Spinal cord (tissue), 10 donors: ENCODE measurements around the gene TMC4. TPM values are rescaled to one million over a fixed set of nuclear protein-coding genes. Genes with fewer than 3 reads are reported as not detected.

Experiments used
- DNase-seq, 6 donors: peaks; one replicate each; pipeline versions ENCODE4 v3.0.0 to v3.0.0-alpha.2; 2013 to 2015; ENCODE audit warnings: low spot score in 6 of 6, low read depth in 4 of 6
- H3K27ac ChIP-seq: one replicate; pipeline ENCODE4 v1.5.1; 2013; ENCODE audit warnings: low read depth, low read length, control low read depth
- H3K27me3 ChIP-seq: one replicate; pipeline ENCODE4 v1.6.1; 2013; ENCODE audit warnings: low read length; ENCODE audit not compliant: control insufficient read depth, insufficient read depth
- H3K36me3 ChIP-seq: one replicate; pipeline ENCODE4 v1.6.1; 2013; ENCODE audit warnings: low read length; ENCODE audit not compliant: control insufficient read depth, insufficient read depth
- H3K4me1 ChIP-seq: one replicate; pipeline ENCODE4 v1.6.1; 2013; ENCODE audit warnings: low read length; ENCODE audit not compliant: control insufficient read depth, insufficient read depth
- H3K4me3 ChIP-seq: one replicate; pipeline ENCODE4 v1.5.1; 2013; ENCODE audit warnings: low read depth, low read length, control low read depth
- H3K9me3 ChIP-seq: one replicate; pipeline ENCODE4 v1.6.1; 2013; ENCODE audit warnings: low read length; ENCODE audit not compliant: control insufficient read depth, insufficient read depth
- WGBS: methylation state at CpG from one replicate; pipeline ENCODE4 v1.1.5; 2013; ENCODE audit warnings: missing lambda C conversion rate; ENCODE audit not compliant: insufficient coverage; 5-methylcytosine and 5-hydroxymethylcytosine counted together
- polyA plus RNA-seq, 2 donors: library from polyadenylated mRNA; unstranded; fragments of 120-200 nt; gene quantifications; one replicate each; pipeline ENCODE4 v1.2.1, GENCODE V29; 2013; ENCODE audit not compliant: insufficient read length in 2 of 2
- total RNA-seq, 2 donors: library from RNA; depleted of rRNA in 1 of 2; stranded (reverse); fragments of 120-200 nt in 1 of 2; fragments of >200 nt in 1 of 2; gene quantifications; one replicate each; pipeline versions ENCODE4 v1.2.3 to v1.2.4, GENCODE V29; 2013 to 2014
- donor health status: healthy.

The TMC4 gene
- total and polyA plus RNA-seq, 4 donors, result 0.50 to 4.2 (median 2.4) TPM

DNA sequence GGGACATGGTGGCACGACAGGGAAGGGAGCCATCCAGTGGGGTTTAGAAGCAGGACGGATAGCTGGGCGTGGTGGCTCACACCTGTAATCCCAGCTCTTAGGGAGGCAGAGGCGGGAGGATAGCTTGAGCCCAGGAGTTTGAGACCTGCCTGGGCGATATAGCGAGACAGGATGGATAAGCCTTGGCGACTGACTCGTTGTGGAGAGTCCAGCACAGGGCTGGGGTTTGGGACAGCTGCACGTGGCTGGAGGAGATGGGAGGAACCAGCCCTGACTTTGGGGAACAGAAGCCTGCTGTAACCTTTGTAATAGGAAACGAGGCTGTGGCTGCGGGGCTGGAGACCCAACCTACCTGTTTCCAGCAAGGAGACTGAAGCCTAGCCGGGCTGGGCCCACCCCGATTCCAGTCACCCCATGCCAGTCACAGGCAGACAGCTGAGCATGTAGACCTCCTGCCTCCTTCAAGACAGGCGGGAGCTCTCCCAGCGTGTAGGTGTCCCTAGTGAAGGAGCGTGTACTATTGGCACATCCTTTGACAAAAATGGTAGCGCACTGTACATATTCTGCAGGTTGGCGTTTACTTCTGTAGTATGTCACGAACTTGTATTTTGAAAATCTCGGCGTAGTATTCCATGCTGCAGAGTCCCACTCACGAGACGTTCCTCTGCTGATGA is 21.5 kb downstream of the TMC4 start:
- no peak overlapping the region for H3K27ac ChIP-seq
- DNase-seq, result no peak
- no peak overlapping the region for H3K4me3 ChIP-seq
- no peaks in the 10 kb centered on the region for H3K4me1 ChIP-seq
- H3K9me3 ChIP-seq, result no peaks in the 10 kb centered on the region
- peaks cover 98% of the 10 kb centered on the region for H3K36me3 ChIP-seq
- WGBS, result 88% methylated on average over 23 of the region's 23 CpGs
- H3K27me3 ChIP-seq, result no peaks in the 10 kb centered on the region

GRCh38 chr19:54149021-54149812 is 23.7 kb downstream of the TMC4 start:
- no peak for DNase-seq
- no peak overlapping the region for H3K4me3 ChIP-seq
- WGBS, result 89% methylated on average over 12 of the region's 12 CpGs
- no peaks in the 10 kb centered on the region for H3K4me1 ChIP-seq
- no peaks in the 10 kb centered on the region for H3K9me3 ChIP-seq
- H3K27me3 ChIP-seq, result no peaks in the 10 kb centered on the region
- H3K36me3 ChIP-seq, result peaks cover 100% of the 10 kb centered on the region
- no peak overlapping the region for H3K27ac ChIP-seq

DNA sequence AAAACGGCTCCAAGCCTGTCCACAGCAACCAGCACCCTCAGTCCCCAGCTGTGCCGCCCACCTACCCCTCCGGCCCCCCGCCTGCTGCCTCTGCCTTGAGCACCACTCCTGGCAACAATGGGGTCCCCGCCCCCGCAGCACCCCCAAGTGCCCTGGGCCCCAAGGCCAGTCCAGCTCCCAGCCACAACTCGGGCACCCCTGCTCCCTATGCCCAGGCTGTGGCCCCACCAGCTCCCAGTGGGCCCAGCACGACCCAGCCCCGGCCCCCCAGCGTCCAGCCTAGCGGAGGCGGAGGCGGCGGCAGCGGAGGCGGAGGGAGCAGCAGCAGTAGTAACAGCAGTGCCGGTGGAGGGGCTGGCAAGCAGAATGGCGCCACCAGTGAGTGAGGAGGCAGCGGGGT is 24.8 kb downstream of the TMC4 start:
- no peaks in the 10 kb centered on the region for H3K9me3 ChIP-seq
- H3K36me3 ChIP-seq, result peaks cover 100% of the 10 kb centered on the region
- WGBS, result 79% methylated on average over 19 of the region's 19 CpGs
- no peak for DNase-seq
- no peaks in the 10 kb centered on the region for H3K27me3 ChIP-seq
- no peak overlapping the region for H3K4me3 ChIP-seq
- H3K27ac ChIP-seq, result no peak overlapping the region
- H3K4me1 ChIP-seq, result no peaks in the 10 kb centered on the region

- Histone ChIP-seq H3K27ac (no peak overlapping the region), H3K36me3 (peaks cover 100% of the 10 kb centered on the region), H3K4me3 (no peak overlapping the region), H3K9me3 (no peaks in the 10 kb centered on the region), H3K27me3 (no peaks in the 10 kb centered on the region), H3K4me1 (no peaks in the 10 kb centered on the region)
- 100% methylated on average over 2 of the region's 3 CpGs for WGBS
- DNase-seq, result no peak
These were observed 25.3 kb downstream of the TMC4 start for GRCh38 chr19:54147676-54148075.

DNA sequence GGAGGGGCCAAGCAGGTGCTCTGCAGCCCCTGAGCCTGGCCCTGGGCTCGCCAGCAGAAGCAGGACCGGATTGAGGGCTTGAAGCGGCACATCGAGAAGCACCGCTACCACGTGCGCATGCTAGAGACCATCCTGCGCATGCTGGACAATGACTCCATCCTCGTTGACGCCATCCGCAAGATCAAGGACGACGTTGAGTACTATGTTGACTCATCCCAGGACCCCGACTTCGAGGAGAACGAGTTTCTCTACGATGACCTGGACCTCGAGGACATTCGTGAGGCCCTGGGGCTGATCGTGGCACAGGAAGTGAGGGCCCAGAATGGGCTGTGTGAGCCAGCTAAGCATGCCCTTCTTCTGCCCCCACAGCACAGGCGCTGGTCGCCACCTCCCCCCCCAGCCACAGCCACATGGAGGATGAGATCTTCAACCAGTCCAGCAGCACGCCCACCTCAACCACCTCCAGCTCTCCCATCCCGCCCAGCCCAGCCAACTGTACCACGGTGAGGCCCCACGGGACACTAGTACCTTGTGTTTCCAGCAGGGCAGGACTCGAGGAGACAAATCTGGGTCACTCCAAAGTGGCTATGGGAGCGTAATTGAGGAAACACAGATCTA is 27.3 kb downstream of the TMC4 start:
- H3K4me1 ChIP-seq, result no peaks in the 10 kb centered on the region
- no peaks in the 10 kb centered on the region for H3K27me3 ChIP-seq
- H3K9me3 ChIP-seq, result no peaks in the 10 kb centered on the region
- no peak for DNase-seq
- no peak overlapping the region for H3K4me3 ChIP-seq
- WGBS, result 98% methylated on average over 27 of the region's 28 CpGs
- H3K36me3 ChIP-seq, result peaks cover 94% of the 10 kb centered on the region
- no peak overlapping the region for H3K27ac ChIP-seq

DNA sequence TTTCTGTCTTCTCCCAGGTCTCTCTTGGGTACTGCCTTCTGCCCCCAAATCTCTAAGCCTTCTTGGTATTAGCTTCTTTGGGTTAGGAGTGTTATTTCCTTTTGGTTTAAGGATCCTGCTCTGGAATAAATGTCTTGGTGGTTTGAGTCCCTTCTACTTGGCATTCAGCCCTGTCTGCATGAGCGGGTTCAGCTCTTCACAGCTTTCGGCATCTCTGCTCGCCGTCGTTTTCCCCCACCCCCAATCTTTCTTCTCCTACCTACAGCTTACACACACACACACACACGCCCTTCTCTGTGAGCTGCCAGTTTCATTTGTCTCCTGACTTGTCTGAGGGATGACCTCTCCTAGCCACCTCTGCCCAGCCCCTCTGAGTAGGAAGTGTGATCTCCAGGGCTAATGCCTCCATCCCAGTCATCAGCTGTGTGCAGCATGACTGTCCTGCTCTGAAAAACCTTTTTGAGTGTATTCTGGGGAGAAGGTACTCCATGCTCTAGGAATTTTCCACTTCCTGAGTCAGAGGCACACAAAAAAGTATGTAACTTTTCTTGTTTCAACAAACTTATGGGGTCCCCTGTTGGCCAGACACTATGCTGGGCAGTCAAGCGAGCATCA is 30.7 kb downstream of the TMC4 start:
- Histone ChIP-seq H3K4me3 (no peak overlapping the region), H3K27ac (no peak overlapping the region), H3K4me1 (peaks cover 22% of the 10 kb centered on the region), H3K36me3 (peaks cover 81% of the 10 kb centered on the region), H3K27me3 (no peaks in the 10 kb centered on the region), H3K9me3 (no peaks in the 10 kb centered on the region)
- WGBS, result 75% methylated on average over 6 of the region's 7 CpGs
- no peak for DNase-seq

- no peak overlapping the region for H3K27ac ChIP-seq
- no CpG with 5 or more reads among the region's 3 CpGs for WGBS
- peaks cover 72% of the 10 kb centered on the region for H3K36me3 ChIP-seq
- H3K4me1 ChIP-seq, result peaks cover 27% of the 10 kb centered on the region
- no peak overlapping the region for H3K4me3 ChIP-seq
- no peaks in the 10 kb centered on the region for H3K9me3 ChIP-seq
- no peaks in the 10 kb centered on the region for H3K27me3 ChIP-seq
- no peak for DNase-seq
These were observed 31.6 kb downstream of the TMC4 start for GRCh38 chr19:54141356-54141755.

DNA sequence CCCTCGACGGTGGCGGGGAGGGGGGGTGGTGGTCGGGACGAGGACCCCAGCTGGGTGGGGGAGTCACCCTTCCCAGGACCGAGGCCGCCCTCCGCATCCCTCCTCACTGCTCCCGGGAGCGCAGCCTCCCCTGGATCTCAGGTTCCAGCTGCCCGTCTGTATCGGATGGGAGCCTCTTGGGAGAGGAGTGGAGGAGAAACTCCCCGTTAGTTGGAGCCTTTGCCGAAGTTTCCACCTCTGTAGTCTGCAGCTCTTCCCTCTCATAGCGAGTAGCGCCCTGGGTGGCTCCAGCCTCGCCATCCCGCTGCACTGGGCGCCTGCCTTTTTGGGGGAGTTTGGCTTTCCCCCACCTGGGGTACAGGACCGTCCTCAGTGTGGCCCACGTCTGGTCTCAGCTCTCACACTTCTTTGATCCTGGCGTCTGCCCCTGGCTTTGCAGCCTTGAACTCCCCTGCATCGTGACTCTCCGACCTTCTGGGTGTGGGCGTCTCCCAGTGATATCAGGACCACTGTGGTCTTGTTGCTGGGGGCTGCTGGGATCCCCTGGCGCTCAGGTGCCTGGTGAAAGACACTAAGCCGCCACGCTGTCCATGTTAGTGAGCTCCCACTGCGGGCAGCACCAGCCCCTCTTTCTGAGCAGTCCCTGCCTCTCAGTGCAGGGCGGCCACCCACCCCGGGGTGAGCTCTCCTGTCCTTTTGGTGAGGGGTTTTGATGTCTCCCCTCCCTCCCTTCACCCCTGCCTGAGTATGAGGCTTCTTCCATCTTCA is 34.3 kb downstream of the TMC4 start:
- Histone ChIP-seq H3K9me3 (no peaks in the 10 kb centered on the region), H3K4me3 (peak overlapping the region; percentile 64), H3K4me1 (peaks cover 35% of the 10 kb centered on the region), H3K27me3 (no peaks in the 10 kb centered on the region), H3K27ac (no peak overlapping the region), H3K36me3 (peaks cover 45% of the 10 kb centered on the region)
- WGBS, result 44% methylated on average over 13 of the region's 31 CpGs
- no peak for DNase-seq
